Neutrophil (primary cell): ENCODE measurements around the gene INAFM1.

Experiments
- H3K27ac ChIP-seq: fragments of 200-600 bp; sonication (generic); 2 replicates; pipeline ENCODE4 v1.5.1; 2016; ENCODE audit warnings: mild to moderate bottlenecking, moderate library complexity
- H3K27me3 ChIP-seq: fragments of 200-600 bp; sonication (generic); 2 replicates; pipeline ENCODE4 v1.6.0; 2016; ENCODE audit warnings: mild to moderate bottlenecking
- H3K36me3 ChIP-seq: fragments of 200-600 bp; sonication (generic); 2 replicates; pipeline ENCODE4 v1.5.1; 2017
- H3K4me1 ChIP-seq, 2 experiments: fragments of 200-600 bp in 1 of 2; sonication (generic) in 1 of 2; 1 replicate in 1 of 2; 2 replicates in 1 of 2; pipeline versions ENCODE4 v1.5.1 to v1.6.1; 2013 to 2016; ENCODE audit warnings: low read depth in 1 of 2, low read length in 1 of 2, mild to moderate bottlenecking in 1 of 2, moderate library complexity in 1 of 2; ENCODE audit not compliant: control insufficient read depth in 1 of 2, insufficient read depth in 1 of 2
- H3K4me3 ChIP-seq, 2 experiments: fragments of 200-600 bp in 1 of 2; sonication (generic) in 1 of 2; 1 replicate in 1 of 2; 2 replicates in 1 of 2; pipeline ENCODE4 v1.5.1; 2013 to 2016; ENCODE audit warnings: low read depth in 1 of 2, low read length in 1 of 2, mild to moderate bottlenecking in 1 of 2, moderate library complexity in 1 of 2
- H3K9me3 ChIP-seq: fragments of 200-600 bp; sonication (generic); 2 replicates; pipeline ENCODE4 v1.5.1; 2016
- CTCF ChIP-seq: fragments of 200-600 bp; sonication (generic); IDR thresholded peaks from 2 replicates; pipeline ENCODE4 v1.5.1; 2016; ENCODE audit warnings: antibody characterized with exemption

Gene INAFM1

DNA sequence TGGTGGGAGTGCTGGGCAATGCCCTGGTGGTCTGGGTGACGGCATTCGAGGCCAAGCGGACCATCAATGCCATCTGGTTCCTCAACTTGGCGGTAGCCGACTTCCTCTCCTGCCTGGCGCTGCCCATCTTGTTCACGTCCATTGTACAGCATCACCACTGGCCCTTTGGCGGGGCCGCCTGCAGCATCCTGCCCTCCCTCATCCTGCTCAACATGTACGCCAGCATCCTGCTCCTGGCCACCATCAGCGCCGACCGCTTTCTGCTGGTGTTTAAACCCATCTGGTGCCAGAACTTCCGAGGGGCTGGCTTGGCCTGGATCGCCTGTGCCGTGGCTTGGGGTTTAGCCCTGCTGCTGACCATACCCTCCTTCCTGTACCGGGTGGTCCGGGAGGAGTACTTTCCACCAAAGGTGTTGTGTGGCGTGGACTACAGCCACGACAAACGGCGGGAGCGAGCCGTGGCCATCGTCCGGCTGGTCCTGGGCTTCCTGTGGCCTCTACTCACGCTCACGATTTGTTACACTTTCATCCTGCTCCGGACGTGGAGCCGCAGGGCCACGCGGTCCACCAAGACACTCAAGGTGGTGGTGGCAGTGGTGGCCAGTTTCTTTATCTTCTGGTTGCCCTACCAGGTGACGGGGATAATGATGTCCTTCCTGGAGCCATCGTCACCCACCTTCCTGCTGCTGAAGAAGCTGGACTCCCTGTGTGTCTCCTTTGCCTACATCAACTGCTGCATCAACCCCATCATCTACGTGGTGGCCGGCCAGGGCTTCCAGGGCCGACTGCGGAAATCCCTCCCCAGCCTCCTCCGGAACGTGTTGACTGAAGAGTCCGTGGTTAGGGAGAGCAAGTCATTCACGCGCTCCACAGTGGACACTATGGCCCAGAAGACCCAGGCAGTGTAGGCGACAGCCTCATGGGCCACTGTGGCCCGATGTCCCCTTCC, 45.5 kb downstream of the INAFM1 start:
- Histone ChIP-seq H3K27me3 (no peaks in the 10 kb centered on the region), H3K36me3 (peaks cover 73% of the 10 kb centered on the region), H3K4me1 (peaks cover 98% of the 10 kb centered on the region in 2 experiments), H3K9me3 (peaks cover 12% of the 10 kb centered on the region), H3K27ac (peak overlapping the region; percentile 100), H3K4me3 (peak overlapping the region in 1 of 2 experiments; percentile 11)
- no peak for TF ChIP-seq CTCF

- Histone ChIP-seq H3K4me3 (peak overlapping the region in 1 of 2 experiments; percentile 20), H3K36me3 (peaks cover 59% of the 10 kb centered on the region), H3K27ac (peak overlapping the region; percentile 100), H3K27me3 (no peaks in the 10 kb centered on the region), H3K4me1 (peaks cover 91% of the 10 kb centered on the region in 2 experiments), H3K9me3 (peaks cover 12% of the 10 kb centered on the region)
- no peak for TF ChIP-seq CTCF
These were observed 46.9 kb downstream of the INAFM1 start for GRCh38 chr19:47321630-47322029.

- TF ChIP-seq CTCF: no peak
- H3K36me3 ChIP-seq: peaks cover 55% of the 10 kb centered on the region
- H3K27me3 ChIP-seq: no peaks in the 10 kb centered on the region
- H3K4me1 ChIP-seq: peaks cover 87% of the 10 kb centered on the region in 2 experiments
- H3K27ac ChIP-seq: peak overlapping the region; percentile 100
- H3K9me3 ChIP-seq: peaks cover 12% of the 10 kb centered on the region
- H3K4me3 ChIP-seq: peak overlapping the region in 1 of 2 experiments; percentile 20
These were observed 47.4 kb downstream of the INAFM1 start for GRCh38 chr19:47322058-47322457.

- Histone ChIP-seq H3K27me3 (no peaks in the 10 kb centered on the region), H3K9me3 (peaks cover 12% of the 10 kb centered on the region), H3K27ac (peak overlapping the region; percentile 100), H3K4me3 (peak overlapping the region; percentile 40 to 54), H3K36me3 (peaks cover 41% of the 10 kb centered on the region), H3K4me1 (peaks cover 73 to 74% of the 10 kb centered on the region in 2 experiments)
- no peak for TF ChIP-seq CTCF
These were observed 48.7 kb downstream of the INAFM1 start for GRCh38 chr19:47323409-47323808.

GRCh38 chr19:47323872-47324271, 49.2 kb downstream of the INAFM1 start:
- Histone ChIP-seq H3K4me3 (peak overlapping the region; percentile 40 to 54), H3K4me1 (peaks cover 69 to 70% of the 10 kb centered on the region in 2 experiments), H3K36me3 (peaks cover 37% of the 10 kb centered on the region), H3K9me3 (peaks cover 12% of the 10 kb centered on the region), H3K27me3 (no peaks in the 10 kb centered on the region), H3K27ac (peak overlapping the region; percentile 100)
- TF ChIP-seq CTCF: no peak
